GM19238 (cell line): ENCODE measurements around the gene FTMT.
"Not testable (repeated sequence)": the region's sequence is repeated elsewhere in the genome, so short reads cannot be mapped to it uniquely, and the experiment has no call there.

Source experiments
- DNase-seq: peaks from one replicate; pipeline ENCODE4 v3.0.0; 2011; ENCODE audit warnings: low spot score; ENCODE audit not compliant: insufficient read length

FTMT gene

GRCh38 chr5:121851643-121852574 lies at the start of gene FTMT:
Gene FTMT, plus strand, starts transcription at chr5:121851882. Its CDS starts 82 bp downstream, at chr5:121851964.
- no peak for DNase-seq

GRCh38 chr5:121805251-121805650 lies 46.4 kb upstream of the FTMT start:
- not testable (repeated sequence) for DNase-seq

GRCh38 chr5:121805911-121806310 lies 45.8 kb upstream of the FTMT start:
- no peak for DNase-seq

GRCh38 chr5:121816164-121816563 lies 35.5 kb upstream of the FTMT start:
- no peak for DNase-seq

GRCh38 chr5:121819682-121820261 lies 31.9 kb upstream of the FTMT start:
- DNase-seq = no peak

- DNase-seq = no peak
Observed at GRCh38 chr5:121833617-121834016, 18.1 kb upstream of the FTMT start.

- no peak for DNase-seq
Observed at GRCh38 chr5:121834021-121834420, 17.7 kb upstream of the FTMT start.

- no peak for DNase-seq
Observed at GRCh38 chr5:121841892-121842291, 9.8 kb upstream of the FTMT start.

- no peak for DNase-seq
Observed at GRCh38 chr5:121850272-121850671, 1.4 kb upstream of the FTMT start.

- DNase-seq = no peak
Observed at GRCh38 chr5:121853850-121854249, 2.2 kb downstream of the FTMT start.

GRCh38 chr5:121862801-121863200 lies 11.1 kb downstream of the FTMT start:
- DNase-seq = no peak

GRCh38 chr5:121863753-121864285 lies 12.1 kb downstream of the FTMT start:
- DNase-seq = no peak

GRCh38 chr5:121867403-121867802 lies 15.7 kb downstream of the FTMT start:
- DNase-seq = no peak

- DNase-seq = no peak
Observed at GRCh38 chr5:121870489-121870888, 18.8 kb downstream of the FTMT start.

- DNase-seq = no peak
Observed at GRCh38 chr5:121872856-121873255, 21.2 kb downstream of the FTMT start.

- no peak for DNase-seq
Observed at GRCh38 chr5:121873409-121873808, 21.7 kb downstream of the FTMT start.

GRCh38 chr5:121885630-121886029 lies 33.9 kb downstream of the FTMT start:
- DNase-seq = no peak

- no peak for DNase-seq
Observed at GRCh38 chr5:121887727-121888126, 36.0 kb downstream of the FTMT start.

GRCh38 chr5:121890297-121890858 lies 38.7 kb downstream of the FTMT start:
- no peak for DNase-seq

- no peak for DNase-seq
Observed at GRCh38 chr5:121897341-121897740, 45.7 kb downstream of the FTMT start.

GRCh38 chr5:121899346-121899745 lies 47.7 kb downstream of the FTMT start:
- DNase-seq = no peak
